GM23338 (cell line): ENCODE results near the gene SCPEP1. TPM values are rescaled to one million over a fixed set of nuclear protein-coding genes. Genes with fewer than 3 reads are reported as not detected.
"Not testable (repeated sequence)": the region's sequence is repeated elsewhere in the genome, so short reads cannot be mapped to it uniquely, and the experiment has no call there.

Source experiments
- ATAC-seq: fragments of 200-7000 bp; cut with Tn5 transposase; 3 replicates; pipeline ENCODE4 v1.9.1; 2020
- DNase-seq: peaks from one replicate; pipeline ENCODE4 v3.0.0-alpha.2; 2015; ENCODE audit warnings: low spot score
- H2AFZ ChIP-seq: fragments of 200-600 bp; sonication (generic); 2 replicates; pipeline ENCODE4 v1.8.0; 2016; ENCODE audit warnings: antibody characterized with exemption, mild to moderate bottlenecking, moderate library complexity
- H3F3A ChIP-seq: fragments of 200-600 bp; sonication (generic); replicated peaks from 2 replicates; pipeline ENCODE4 v1.8.0; 2017; ENCODE audit warnings: antibody characterized with exemption, mixed run types, low read depth
- H3K27ac ChIP-seq: fragments of 200-600 bp; sonication (generic); 2 replicates; pipeline ENCODE4 v1.6.1; 2016; ENCODE audit warnings: low read depth
- H3K27me3 ChIP-seq: fragments of 200-600 bp; sonication (generic); 2 replicates; pipeline ENCODE4 v1.8.0; 2016; ENCODE audit warnings: mild to moderate bottlenecking, mixed run types, moderate library complexity; ENCODE audit not compliant: insufficient read depth
- H3K36me3 ChIP-seq: fragments of 200-600 bp; sonication (generic); 2 replicates; pipeline ENCODE4 v1.8.0; 2016; ENCODE audit warnings: mild to moderate bottlenecking; ENCODE audit not compliant: insufficient read depth
- H3K4me1 ChIP-seq: fragments of 200-600 bp; sonication (generic); 2 replicates; pipeline ENCODE4 v1.8.0; 2016; ENCODE audit warnings: mild to moderate bottlenecking, moderate library complexity; ENCODE audit not compliant: insufficient read depth
- H3K4me2 ChIP-seq: fragments of 200-600 bp; sonication (generic); 2 replicates; pipeline ENCODE4 v1.7.1; 2017; ENCODE audit warnings: mixed run types
- H3K4me3 ChIP-seq: fragments of 200-600 bp; sonication (generic); 2 replicates; pipeline ENCODE4 v1.6.1; 2016; ENCODE audit warnings: mixed run types
- H3K79me2 ChIP-seq: fragments of 200-600 bp; sonication (generic); replicated peaks from 2 replicates; pipeline ENCODE4 v1.8.0; 2017; ENCODE audit warnings: mild to moderate bottlenecking; ENCODE audit not compliant: insufficient read depth
- H3K9me2 ChIP-seq: fragments of 200-600 bp; sonication (generic); 2 replicates; pipeline ENCODE4 v1.8.0; 2017; ENCODE audit not compliant: insufficient read depth
- H4K20me1 ChIP-seq: fragments of 200-600 bp; sonication (generic); replicated peaks from 2 replicates; pipeline ENCODE4 v1.8.0; 2017; ENCODE audit warnings: mild to moderate bottlenecking; ENCODE audit not compliant: insufficient read depth
- H3K27ac Mint-ChIP-seq: 2 replicates; pipeline ENCODE4 v1.8.0; 2020; ENCODE audit warnings: inconsistent platforms, mild to moderate bottlenecking, moderate library complexity, mixed read lengths
- H3K27me3 Mint-ChIP-seq: 3 replicates; pipeline ENCODE4 v1.8.0; 2022; ENCODE audit warnings: low read depth, mild to moderate bottlenecking, moderate library complexity, mixed read lengths, inconsistent platforms; ENCODE audit not compliant: insufficient read depth, poor library complexity
- H3K36me3 Mint-ChIP-seq: 3 replicates; pipeline ENCODE4 v1.8.0; 2021; ENCODE audit warnings: low read depth, mild to moderate bottlenecking, inconsistent platforms, moderate library complexity, mixed read lengths
- H3K4me1 Mint-ChIP-seq: 3 replicates; pipeline ENCODE4 v1.8.0; 2020; ENCODE audit warnings: mild to moderate bottlenecking, inconsistent platforms, mixed read lengths
- H3K4me3 Mint-ChIP-seq: 3 replicates; pipeline ENCODE4 v1.8.0; 2021; ENCODE audit warnings: moderate library complexity, mild to moderate bottlenecking, inconsistent platforms, mixed read lengths
- H3K9me3 Mint-ChIP-seq: 3 replicates; pipeline ENCODE4 v1.8.0; 2020; ENCODE audit warnings: moderate library complexity, mild to moderate bottlenecking, inconsistent platforms, mixed read lengths
- CREB1 ChIP-seq: fragments of 250-450 bp; sonication (Bioruptor Pico); IDR thresholded peaks from 2 replicates; pipeline ENCODE4 v1.5.0; 2020; ENCODE audit warnings: low read depth, mild to moderate bottlenecking, moderate library complexity
- EZH2 ChIP-seq: fragments of 200-600 bp; sonication (generic); IDR thresholded peaks from one replicate; pipeline ENCODE4 v1.8.0; 2017; ENCODE audit warnings: antibody characterized with exemption, mild to moderate bottlenecking, low read depth; ENCODE audit not compliant: unreplicated experiment
- JUNB ChIP-seq: IDR thresholded peaks from one replicate; pipeline ENCODE4 v1.6.1; 2016; ENCODE audit warnings: antibody characterized with exemption; ENCODE audit not compliant: unreplicated experiment
- NANOG ChIP-seq: IDR thresholded peaks from 2 replicates; pipeline ENCODE4 v1.6.1; 2016; ENCODE audit warnings: antibody characterized with exemption, borderline replicate concordance
- STAT1 ChIP-seq: IDR thresholded peaks from one replicate; pipeline ENCODE4 v1.6.1; 2016; ENCODE audit warnings: antibody characterized with exemption; ENCODE audit not compliant: unreplicated experiment
- ZNF331 ChIP-seq: fragments of 250-450 bp; sonication (Bioruptor Pico); IDR thresholded peaks from 2 replicates; pipeline ENCODE4 v1.5.0; 2020; ENCODE audit warnings: low read depth, mild to moderate bottlenecking, moderate library complexity
- polyA plus RNA-seq: library from polyadenylated mRNA; unstranded; fragments of >200 nt; fragmentation: Nextera tagmentation; extraction: Ambion mirVana; gene quantifications from 2 replicates; pipeline ENCODE4 v1.2.1, GENCODE V29; 2016
- total RNA-seq: library from RNA; depleted of rRNA; stranded (reverse); fragments of >200 nt; shearing (Covaris generic); gene quantifications from 2 replicates; pipeline ENCODE4 v1.2.3, GENCODE V29; 2014
- TF ChIP-seq, protein P1 (sequence below), 2 experiments: fragments of 200-600 bp in 1 of 2; sonication (generic) in 1 of 2; conservative IDR thresholded peaks; 2 replicates each; pipeline versions ENCODE4 v1.5.1 to v1.6.1; 2016 to 2017; ENCODE audit warnings: antibody characterized with exemption in 2 of 2, low read depth in 2 of 2, mild to moderate bottlenecking in 2 of 2, moderate library complexity in 1 of 2
- TF ChIP-seq, protein P2 (sequence below): IDR thresholded peaks from 2 replicates; pipeline ENCODE4 v1.6.1; 2016; ENCODE audit warnings: antibody characterized with exemption

The SCPEP1 gene
- total and polyA plus RNA-seq, 2 experiments from 2014 or later: 46.6 to 52.1 TPM

DNA sequence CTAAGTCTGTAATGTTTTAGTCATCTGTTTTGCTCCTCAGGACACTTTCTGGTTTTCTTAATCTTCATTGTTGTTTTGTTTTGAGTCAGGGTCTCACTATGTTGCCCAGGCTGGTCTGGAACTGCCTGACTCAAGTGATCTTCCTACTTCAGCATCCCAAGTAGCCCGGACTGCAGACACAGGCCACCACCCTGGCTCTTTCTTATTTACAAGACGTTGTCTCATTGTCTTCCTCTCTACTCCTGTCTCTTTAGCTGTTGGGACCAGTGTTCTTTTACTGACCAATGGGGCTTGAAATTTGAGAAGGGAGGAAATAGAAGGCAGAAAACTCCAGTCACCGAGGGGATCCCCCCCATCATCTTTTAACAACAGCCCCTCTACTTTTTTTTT lies 1.2 kb downstream of the SCPEP1 start:
- H3K4me3 ChIP-seq: peak overlapping the region; percentile 85

DNA sequence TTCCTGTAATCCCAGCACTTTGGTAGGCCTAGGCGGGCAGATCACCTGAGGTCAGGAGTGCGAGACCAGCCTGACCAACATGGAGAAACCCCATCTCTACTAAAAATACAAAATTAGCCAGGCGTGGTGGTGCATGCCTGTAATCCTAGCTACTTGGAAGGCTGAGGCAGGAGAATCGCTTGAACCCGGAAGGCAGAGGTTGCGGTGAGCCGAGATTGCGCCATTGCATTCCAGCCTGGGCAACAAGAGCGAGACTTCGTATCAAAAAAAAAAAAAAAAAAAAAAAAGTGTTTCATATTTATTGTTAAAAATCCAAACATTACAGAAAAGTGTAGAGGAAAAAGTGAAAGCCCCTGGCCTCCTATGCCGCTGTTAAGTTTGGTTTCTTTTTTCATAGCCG lies 2.6 kb downstream of the SCPEP1 start:
- DNase-seq, H4K20me1 ChIP-seq, H3K4me3 Mint-ChIP-seq, H3K27ac Mint-ChIP-seq, H3K9me2 ChIP-seq, H3K36me3 Mint-ChIP-seq, H2AFZ ChIP-seq, H3K4me2 ChIP-seq, H3K27me3 Mint-ChIP-seq, H3K79me2 ChIP-seq, H3K36me3 ChIP-seq, H3K27me3 ChIP-seq, H3K9me3 Mint-ChIP-seq, H3K27ac ChIP-seq, H3K4me3 ChIP-seq, ATAC-seq, H3F3A ChIP-seq: not testable (repeated sequence)
- peaks cover 22% of the 10 kb centered on the region for H3K4me1 ChIP-seq
- H3K4me1 Mint-ChIP-seq: peaks cover 35% of the 10 kb centered on the region

More for the DNA sequence above, 1.2 kb downstream of the SCPEP1 start:
- H3K4me3 Mint-ChIP-seq: peak overlapping the region; percentile 70
- peak overlapping the region; percentile 39; the same call in 1 of the 2 replicates for H3K27ac Mint-ChIP-seq
- Histone ChIP-seq H3K9me2 (no peaks in the 10 kb centered on the region), H3K27ac (0 out of 2 replicates have a peak overlapping the region, but pooled peaks have one; percentile 3), H3K4me1 (peaks cover 26% of the 10 kb centered on the region), H3F3A (no peaks in the 10 kb centered on the region; the same call in 1 of the 2 replicates), H3K27me3 (no peaks in the 10 kb centered on the region), H3K36me3 (no peaks in the 10 kb centered on the region; the same call in 1 of the 2 replicates), H3K4me2 (peak overlapping the region; percentile 94), H3K79me2 (0 out of 2 replicates have a peak, but pooled peaks cover 4% of the 10 kb centered on the region), H2AFZ (no peak overlapping the region), H4K20me1 (no peaks in the 10 kb centered on the region)
- no peaks in the 10 kb centered on the region for H3K9me3 Mint-ChIP-seq
- TF ChIP-seq EZH2: no peak
- TF ChIP-seq, protein P1, sequence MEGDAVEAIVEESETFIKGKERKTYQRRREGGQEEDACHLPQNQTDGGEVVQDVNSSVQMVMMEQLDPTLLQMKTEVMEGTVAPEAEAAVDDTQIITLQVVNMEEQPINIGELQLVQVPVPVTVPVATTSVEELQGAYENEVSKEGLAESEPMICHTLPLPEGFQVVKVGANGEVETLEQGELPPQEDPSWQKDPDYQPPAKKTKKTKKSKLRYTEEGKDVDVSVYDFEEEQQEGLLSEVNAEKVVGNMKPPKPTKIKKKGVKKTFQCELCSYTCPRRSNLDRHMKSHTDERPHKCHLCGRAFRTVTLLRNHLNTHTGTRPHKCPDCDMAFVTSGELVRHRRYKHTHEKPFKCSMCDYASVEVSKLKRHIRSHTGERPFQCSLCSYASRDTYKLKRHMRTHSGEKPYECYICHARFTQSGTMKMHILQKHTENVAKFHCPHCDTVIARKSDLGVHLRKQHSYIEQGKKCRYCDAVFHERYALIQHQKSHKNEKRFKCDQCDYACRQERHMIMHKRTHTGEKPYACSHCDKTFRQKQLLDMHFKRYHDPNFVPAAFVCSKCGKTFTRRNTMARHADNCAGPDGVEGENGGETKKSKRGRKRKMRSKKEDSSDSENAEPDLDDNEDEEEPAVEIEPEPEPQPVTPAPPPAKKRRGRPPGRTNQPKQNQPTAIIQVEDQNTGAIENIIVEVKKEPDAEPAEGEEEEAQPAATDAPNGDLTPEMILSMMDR (conservative IDR thresholded peaks at IDR 0.05; ENCODE audit: low read depth in 2 of 2): no peak
- no peak for TF ChIP-seq CREB1
- no peak for TF ChIP-seq NANOG
- H3K36me3 Mint-ChIP-seq: no peaks in the 10 kb centered on the region
- peak; percentile 25 for ATAC-seq
- H3K27me3 Mint-ChIP-seq: peaks cover 10% of the 10 kb centered on the region
- peak; percentile 46 for DNase-seq
- H3K4me1 Mint-ChIP-seq: peaks cover 44% of the 10 kb centered on the region

DNA sequence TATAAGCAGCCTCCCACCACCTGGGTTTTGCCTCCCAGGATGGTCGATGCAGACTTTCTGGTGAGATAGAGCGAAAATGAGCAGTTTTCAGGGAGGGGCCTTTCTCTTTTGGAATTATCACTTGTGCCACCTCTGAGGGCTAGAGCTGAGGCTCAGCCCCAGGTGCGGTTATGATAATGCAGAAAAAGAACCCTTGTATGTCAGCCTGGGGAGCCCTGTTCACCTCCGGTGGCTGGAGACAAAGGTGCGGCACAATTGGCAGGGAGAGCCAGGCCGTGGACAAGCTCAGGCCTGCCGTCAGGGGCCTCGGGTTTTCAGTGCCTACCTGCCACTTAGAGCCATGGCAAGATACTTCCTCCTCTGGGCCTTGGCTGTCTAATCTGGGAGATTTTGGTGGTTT lies 4.4 kb downstream of the SCPEP1 start:
- Histone ChIP-seq H3K4me3 (no peak overlapping the region), H3K36me3 (no peaks in the 10 kb centered on the region; the same call in 1 of the 2 replicates), H3K4me2 (peak overlapping the region; percentile 55), H2AFZ (no peak overlapping the region), H3K79me2 (0 out of 2 replicates have a peak, but pooled peaks cover 4% of the 10 kb centered on the region), H3F3A (no peaks in the 10 kb centered on the region; the same call in 1 of the 2 replicates), H4K20me1 (no peaks in the 10 kb centered on the region), H3K4me1 (peaks cover 20% of the 10 kb centered on the region), H3K27ac (no peak overlapping the region), H3K9me2 (no peaks in the 10 kb centered on the region), H3K27me3 (no peaks in the 10 kb centered on the region)
- H3K36me3 Mint-ChIP-seq: peaks cover 8% of the 10 kb centered on the region
- H3K9me3 Mint-ChIP-seq: no peaks in the 10 kb centered on the region
- H3K4me1 Mint-ChIP-seq: peaks cover 28% of the 10 kb centered on the region
- H3K4me3 Mint-ChIP-seq: no peak overlapping the region
- H3K27ac Mint-ChIP-seq: 0 out of 2 replicates have a peak overlapping the region, but pooled peaks have one; percentile 25
- H3K27me3 Mint-ChIP-seq: peaks cover 8% of the 10 kb centered on the region
- ATAC-seq: peak; percentile 8; the same call in 1 of the 3 replicates
- TF ChIP-seq NANOG: no peak
- no peak for TF ChIP-seq STAT1
- no peak for TF ChIP-seq ZNF331 (CRISPR knock-in tag)
- TF ChIP-seq, protein P2, sequence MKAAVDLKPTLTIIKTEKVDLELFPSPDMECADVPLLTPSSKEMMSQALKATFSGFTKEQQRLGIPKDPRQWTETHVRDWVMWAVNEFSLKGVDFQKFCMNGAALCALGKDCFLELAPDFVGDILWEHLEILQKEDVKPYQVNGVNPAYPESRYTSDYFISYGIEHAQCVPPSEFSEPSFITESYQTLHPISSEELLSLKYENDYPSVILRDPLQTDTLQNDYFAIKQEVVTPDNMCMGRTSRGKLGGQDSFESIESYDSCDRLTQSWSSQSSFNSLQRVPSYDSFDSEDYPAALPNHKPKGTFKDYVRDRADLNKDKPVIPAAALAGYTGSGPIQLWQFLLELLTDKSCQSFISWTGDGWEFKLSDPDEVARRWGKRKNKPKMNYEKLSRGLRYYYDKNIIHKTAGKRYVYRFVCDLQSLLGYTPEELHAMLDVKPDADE: no peak
- no peak for TF ChIP-seq JUNB
- TF ChIP-seq EZH2: no peak
- DNase-seq: no peak
